Right lobe of liver (tissue), 6 donors: ENCODE results near the gene C17orf100. TPM values are rescaled to one million over a fixed set of nuclear protein-coding genes. Genes with fewer than 3 reads are reported as not detected.

Source experiments
- ATAC-seq, 4 donors: fragments of 200-7000 bp; cut with Tn5 transposase; one replicate each; pipeline ENCODE4 v1.9.1; 2020; ENCODE audit warnings: mild to moderate bottlenecking in 4 of 4, moderate library complexity in 4 of 4
- DNase-seq, 3 donors: peaks; one replicate each; pipeline ENCODE4 v3.0.0-alpha.2; 2020
- H3K27ac ChIP-seq, 3 donors: fragments of 200-600 bp; one replicate each; pipeline ENCODE4 v1.8.0; 2022
- H3K27me3 ChIP-seq, 2 donors: fragments of 200-600 bp; one replicate each; pipeline ENCODE4 v1.8.0; 2022
- H3K36me3 ChIP-seq, 4 donors: fragments of 200-600 bp; sonication (generic) in 1 of 4; one replicate each; pipeline versions ENCODE4 v1.5.1 to v1.8.0; 2017 to 2022; ENCODE audit warnings: control low read depth in 1 of 4
- H3K4me1 ChIP-seq, 4 donors: fragments of 200-600 bp; sonication (generic) in 1 of 4; one replicate each; pipeline versions ENCODE4 v1.5.1 to v1.8.0; 2017 to 2022; ENCODE audit warnings: control low read depth in 1 of 4
- H3K4me3 ChIP-seq, 3 donors: fragments of 200-600 bp; one replicate each; pipeline ENCODE4 v1.8.0; 2022
- H3K9me3 ChIP-seq, 4 donors: fragments of 200-600 bp; sonication (generic) in 1 of 4; one replicate each; pipeline versions ENCODE4 v1.5.1 to v1.8.0; 2017 to 2022; ENCODE audit warnings: control low read depth in 1 of 4
- POLR2A ChIP-seq: fragments of 450-650 bp; IDR thresholded peaks from one replicate; pipeline ENCODE4 v1.6.1; 2017; ENCODE audit warnings: antibody characterized with exemption, mild to moderate bottlenecking
- WGBS: methylation state at CpG from one replicate; pipeline ENCODE4 v1.1.6; 2018; ENCODE audit warnings: low coverage, low lambda C conversion rate; ENCODE audit not compliant: insufficient coverage; ENCODE audit errors: missing lambda C conversion rate; 5-methylcytosine and 5-hydroxymethylcytosine counted together
- intact Hi-C, 2 donors: fragments of 100-400 bp; cut with DNase I; formaldehyde crosslinking; loops; one replicate each; pipeline versions ENCODE4 v1.11.2 to v1.14.1; 2022
- total RNA-seq, 6 experiments: library from RNA; depleted of rRNA in 2 of 6; stranded (reverse); fragments of >200 nt in 2 of 6; fragmentation: NEBNext Ultra II Directional in 3 of 6; extraction: Animal tissue kit (Norgen Biotek cat#: 25700) in 3 of 6; gene quantifications; one replicate each; pipeline versions ENCODE4 v1.1.0 to v1.2.4, GENCODE V29; 2016 to 2023
- TF ChIP-seq, protein P1 (sequence below), 4 donors: fragments of 200-600 bp in 3 of 4; fragments of 450-650 bp in 1 of 4; IDR thresholded peaks; one replicate each; pipeline versions ENCODE4 v1.5.1 to v1.8.0; 2016 to 2022; ENCODE audit warnings: antibody characterized with exemption in 4 of 4, mild to moderate bottlenecking in 2 of 4
- donor health status: DM: no; HTN: yes; CAD: no.
- donor health status: DM: no; HTN: no; CAD: no.
- donor health status: DM: no; HTN: no; CAD: no.
- donor health status: DM: no; HTN: yes; CAD: no.
- donor health status: DM: no; HTN: yes; CAD: no.

C17orf100 gene
- total RNA-seq, 6 experiments from 2014 or later = 1.2 to 4.0 (median 1.9) TPM

DNA sequence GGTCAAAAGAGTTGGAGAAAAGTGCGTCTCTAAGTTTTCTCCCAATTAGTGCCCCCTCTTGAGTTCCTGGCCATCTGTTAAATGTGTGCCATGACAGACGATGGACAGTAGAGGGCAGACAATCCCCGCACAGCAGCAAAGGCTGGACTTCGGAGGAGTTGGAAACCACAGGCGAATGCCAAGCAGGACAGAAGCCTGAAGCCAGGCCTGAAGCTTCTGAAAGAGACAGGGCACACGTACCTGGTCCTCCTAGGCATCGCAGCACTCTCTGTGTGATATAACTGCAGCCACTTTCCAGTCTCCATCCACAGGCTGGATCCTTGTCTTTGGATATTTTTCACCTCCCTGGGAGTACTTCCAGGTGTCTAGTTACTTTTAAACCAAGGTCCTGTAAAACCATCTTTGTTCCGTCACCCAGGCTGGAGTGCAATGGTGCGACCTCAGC lies 14.5 kb downstream of the C17orf100 start:
- DNase-seq (peak; percentile 66 to 81 (median 79)), ATAC-seq (peak; percentile 97 to 100 (median 98))
- H3K4me3 ChIP-seq = no peak overlapping the region
- H3K36me3 ChIP-seq = no peaks in the 10 kb centered on the region
- peaks cover 0 to 13% (median 0%) of the 10 kb centered on the region in 4 donors for H3K4me1 ChIP-seq
- TF ChIP-seq, protein P1, sequence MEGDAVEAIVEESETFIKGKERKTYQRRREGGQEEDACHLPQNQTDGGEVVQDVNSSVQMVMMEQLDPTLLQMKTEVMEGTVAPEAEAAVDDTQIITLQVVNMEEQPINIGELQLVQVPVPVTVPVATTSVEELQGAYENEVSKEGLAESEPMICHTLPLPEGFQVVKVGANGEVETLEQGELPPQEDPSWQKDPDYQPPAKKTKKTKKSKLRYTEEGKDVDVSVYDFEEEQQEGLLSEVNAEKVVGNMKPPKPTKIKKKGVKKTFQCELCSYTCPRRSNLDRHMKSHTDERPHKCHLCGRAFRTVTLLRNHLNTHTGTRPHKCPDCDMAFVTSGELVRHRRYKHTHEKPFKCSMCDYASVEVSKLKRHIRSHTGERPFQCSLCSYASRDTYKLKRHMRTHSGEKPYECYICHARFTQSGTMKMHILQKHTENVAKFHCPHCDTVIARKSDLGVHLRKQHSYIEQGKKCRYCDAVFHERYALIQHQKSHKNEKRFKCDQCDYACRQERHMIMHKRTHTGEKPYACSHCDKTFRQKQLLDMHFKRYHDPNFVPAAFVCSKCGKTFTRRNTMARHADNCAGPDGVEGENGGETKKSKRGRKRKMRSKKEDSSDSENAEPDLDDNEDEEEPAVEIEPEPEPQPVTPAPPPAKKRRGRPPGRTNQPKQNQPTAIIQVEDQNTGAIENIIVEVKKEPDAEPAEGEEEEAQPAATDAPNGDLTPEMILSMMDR (IDR thresholded peaks at IDR 0.05) = peak; percentile 86 to 90 (median 88)
- TF ChIP-seq POLR2A = no peak
- intact Hi-C loops = loop anchor here in 1 of 2 donors (10.0 kb wide), 1 partner anchor 339 kb away; no protein-coding TSS in a partner anchor
- 8% methylated on average over 5 of the region's 9 CpGs for WGBS
- no peaks in the 10 kb centered on the region for H3K27me3 ChIP-seq
- H3K9me3 ChIP-seq = no peaks in the 10 kb centered on the region
- no peak overlapping the region for H3K27ac ChIP-seq

DNA sequence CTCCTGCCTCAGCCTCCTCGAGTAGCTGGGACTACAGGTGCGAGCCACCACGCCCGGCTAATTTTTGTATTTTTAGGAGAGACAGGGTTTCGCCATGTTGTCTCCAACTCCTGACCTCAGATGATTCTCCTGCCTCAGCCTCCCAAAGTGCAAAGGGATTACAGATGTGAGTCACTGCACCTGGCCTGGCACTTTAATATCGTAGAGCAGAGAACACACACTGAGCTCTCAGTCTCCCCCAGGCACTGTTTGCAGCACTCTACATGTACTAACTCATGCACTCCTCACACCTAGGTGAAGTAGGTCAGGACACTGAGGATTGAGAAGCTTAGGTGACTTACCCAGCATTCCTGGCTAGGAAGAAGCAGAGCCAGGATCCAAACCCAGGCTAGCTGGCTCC lies 15.0 kb downstream of the C17orf100 start:
- Histone ChIP-seq H3K27ac (no peak overlapping the region), H3K27me3 (no peaks in the 10 kb centered on the region), H3K4me3 (no peak overlapping the region), H3K9me3 (no peaks in the 10 kb centered on the region), H3K4me1 (peaks cover 0 to 13% (median 0%) of the 10 kb centered on the region in 4 donors), H3K36me3 (no peaks in the 10 kb centered on the region)
- intact Hi-C loops = loop anchor here in 1 of 2 donors (10.0 kb wide), 1 partner anchor 338 kb away; no protein-coding TSS in a partner anchor
- TF ChIP-seq, protein P1 (IDR thresholded peaks at IDR 0.05) = no peak
- no peak for TF ChIP-seq POLR2A
- ATAC-seq (no peak), DNase-seq (no peak)
- WGBS = 67% methylated on average over 6 of the region's 6 CpGs

DNA sequence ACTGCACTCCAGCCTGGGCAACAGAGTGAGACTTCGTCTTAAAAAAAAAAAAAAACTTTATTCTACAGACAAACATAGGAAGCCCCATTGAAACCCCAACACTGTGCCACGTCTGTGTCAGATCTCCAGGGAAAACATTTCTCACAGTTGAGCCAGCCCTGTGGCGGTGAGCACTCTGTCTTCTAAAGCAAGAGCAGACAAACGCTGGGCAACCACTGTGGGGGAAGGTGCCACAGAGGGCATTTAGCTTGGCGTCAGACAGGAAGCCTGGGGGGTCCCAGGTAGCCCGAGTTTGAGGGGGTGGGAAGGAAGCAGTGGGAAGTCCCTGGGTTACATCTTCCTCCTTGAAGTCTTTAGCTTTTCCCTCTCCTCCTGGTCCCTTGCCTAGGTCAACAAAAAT lies 16.0 kb downstream of the C17orf100 start:
- ATAC-seq (no peak), DNase-seq (no peak)
- Histone ChIP-seq H3K27ac (no peak overlapping the region), H3K4me3 (no peak overlapping the region), H3K36me3 (no peaks in the 10 kb centered on the region), H3K9me3 (no peaks in the 10 kb centered on the region), H3K27me3 (no peaks in the 10 kb centered on the region), H3K4me1 (peaks cover 0 to 13% (median 0%) of the 10 kb centered on the region in 4 donors)
- intact Hi-C loops = loop anchor here in 1 of 2 donors (10.0 kb wide), 1 partner anchor 337 kb away; no protein-coding TSS in a partner anchor
- TF ChIP-seq, protein P1 (IDR thresholded peaks at IDR 0.05) = no peak
- no peak for TF ChIP-seq POLR2A
- 64% methylated on average over 4 of the region's 6 CpGs for WGBS

DNA sequence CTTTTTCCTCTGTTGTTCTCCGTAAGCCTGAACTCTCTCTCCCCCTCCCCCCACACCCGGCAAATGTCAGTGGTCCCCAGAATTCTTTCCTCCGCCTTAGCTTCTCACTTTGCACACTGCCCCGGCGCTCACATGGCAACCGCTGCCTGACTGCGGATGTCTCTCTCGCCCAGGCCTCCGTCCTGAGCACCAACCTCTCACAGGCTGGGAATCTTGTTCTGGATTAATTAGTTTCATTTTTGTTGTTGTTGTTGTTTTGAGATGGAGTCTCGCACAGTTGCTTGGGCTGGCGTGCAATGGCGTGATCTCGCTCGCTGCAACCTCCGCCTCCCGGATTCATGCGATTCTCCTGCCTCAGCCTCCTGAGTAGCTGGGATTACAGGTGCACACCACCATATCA lies 16.7 kb downstream of the C17orf100 start:
- intact Hi-C loops = loop anchor here in 1 of 2 donors (10.0 kb wide), 1 partner anchor 337 kb away; no protein-coding TSS in a partner anchor

More for the DNA sequence above, 16.7 kb downstream of the C17orf100 start:
- Histone ChIP-seq H3K27ac (no peak overlapping the region), H3K36me3 (no peaks in the 10 kb centered on the region), H3K4me3 (no peak overlapping the region), H3K9me3 (no peaks in the 10 kb centered on the region), H3K27me3 (no peaks in the 10 kb centered on the region), H3K4me1 (peaks cover 0 to 13% (median 0%) of the 10 kb centered on the region in 4 donors)
- TF ChIP-seq, protein P1 (IDR thresholded peaks at IDR 0.05) = no peak
- no peak for TF ChIP-seq POLR2A
- ATAC-seq (no peak), DNase-seq (no peak)
- 84% methylated on average over 10 of the region's 17 CpGs for WGBS
